Right lung (tissue), 5 donors: Measurements from ENCODE around the gene ATN1. TPM values are rescaled to one million over a fixed set of nuclear protein-coding genes. Genes with fewer than 3 reads are reported as not detected.

ENCODE experiments used
- DNase-seq, 2 donors: peaks; one replicate each; pipeline ENCODE4 v3.0.0-alpha.2; 2013
- polyA plus RNA-seq, 5 donors: library from polyadenylated mRNA; unstranded; fragments of 120-200 nt; gene quantifications; one replicate each; pipeline versions ENCODE4 v1.2.1 to v1.2.3, GENCODE V29; 2013; ENCODE audit warnings: inconsistent platforms in 1 of 5, low replicate concordance in 1 of 5; ENCODE audit not compliant: insufficient read length in 5 of 5, insufficient read depth in 1 of 5

Gene ATN1
- polyA plus RNA-seq, 5 donors: 80.2 to 135 (median 118) TPM

GRCh38 chr12:6943389-6943721, 15.6 kb downstream of the ATN1 start:
- peak in 1 of 2 donors; percentile 87 for DNase-seq

GRCh38 chr12:6943722-6944380, 16.1 kb downstream of the ATN1 start, which contains the start of the genes C12orf57 and RNU7-1:
Gene C12orf57, plus strand, starts transcription at chr12:6944022. Its CDS starts 100 bp downstream, at chr12:6944122.
Gene RNU7-1, plus strand, starts transcription at chr12:6943816.
- DNase-seq: peak; percentile 88 to 92

- peak; percentile 89 to 92 for DNase-seq
Observed at GRCh38 chr12:6944381-6945186, 16.8 kb downstream of the ATN1 start.

GRCh38 chr12:6945613-6946012, 17.9 kb downstream of the ATN1 start:
- no peak for DNase-seq

GRCh38 chr12:6946033-6946919, 18.5 kb downstream of the ATN1 start:
- peak; percentile 77 to 78 for DNase-seq

GRCh38 chr12:6946920-6947374, 19.2 kb downstream of the ATN1 start:
- DNase-seq: no peak

- no peak for DNase-seq
Observed at GRCh38 chr12:6947615-6948014, 19.9 kb downstream of the ATN1 start.

- DNase-seq: no peak
Observed at GRCh38 chr12:6948873-6949594, 21.3 kb downstream of the ATN1 start.

GRCh38 chr12:6950401-6950801, 22.6 kb downstream of the ATN1 start:
- DNase-seq: no peak

GRCh38 chr12:6950811-6951540, 23.2 kb downstream of the ATN1 start, which contains the start of gene PTPN6:
Gene PTPN6, plus strand, starts transcription at chr12:6951356. Its CDS starts 157 bp downstream, at chr12:6951513.
- no peak for DNase-seq

- DNase-seq: no peak
Observed at GRCh38 chr12:6951551-6952120, 23.9 kb downstream of the ATN1 start.

- no peak for DNase-seq
Observed at GRCh38 chr12:6952121-6952862, 24.5 kb downstream of the ATN1 start.

- DNase-seq: no peak
Observed at GRCh38 chr12:6952863-6953441, 25.2 kb downstream of the ATN1 start.

- no peak for DNase-seq
Observed at GRCh38 chr12:6953442-6954315, 25.9 kb downstream of the ATN1 start.

- DNase-seq: no peak
Observed at GRCh38 chr12:6954316-6955107, 26.8 kb downstream of the ATN1 start.

- DNase-seq: no peak
Observed at GRCh38 chr12:6955108-6956020, 27.6 kb downstream of the ATN1 start.
